Kidney epithelial cell (primary cell): Measurements from ENCODE around the gene HES7. TPM values are rescaled to one million over a fixed set of nuclear protein-coding genes. Genes with fewer than 3 reads are reported as not detected.

ENCODE experiments used
- DNase-seq: peaks from one replicate; pipeline ENCODE4 v3.0.0-alpha.2; 2010; ENCODE audit warnings: low read depth
- H3K27me3 ChIP-seq: 2 replicates; pipeline ENCODE4 v1.6.0; 2011; ENCODE audit warnings: low read length; ENCODE audit not compliant: control insufficient read depth, insufficient read depth
- H3K36me3 ChIP-seq: 2 replicates; pipeline ENCODE4 v1.5.1; 2011; ENCODE audit warnings: low read length; ENCODE audit not compliant: control insufficient read depth, insufficient read depth
- H3K4me3 ChIP-seq: 2 replicates; pipeline ENCODE4 v1.5.1; 2011; ENCODE audit warnings: low read depth, mild to moderate bottlenecking, control low read depth, low read length
- total RNA-seq: library from RNA; depleted of rRNA; stranded (reverse); fragments of >200 nt; gene quantifications from 2 replicates; pipeline ENCODE4 v1.2.3, GENCODE V29; 2015
- TF ChIP-seq, protein P1 (sequence below): IDR thresholded peaks from 2 replicates; pipeline ENCODE4 v1.5.1; 2011; ENCODE audit warnings: mild to moderate bottlenecking, moderate library complexity, low read length, control low read depth, inconsistent platforms; ENCODE audit not compliant: insufficient read depth, poor library complexity, severe bottlenecking

HES7 gene
- total RNA-seq, 1 donor from 2014 or later = not detected

- H3K36me3 ChIP-seq = peaks cover 3% of the 10 kb centered on the region
- DNase-seq = no peak
- H3K27me3 ChIP-seq = no peaks in the 10 kb centered on the region
- H3K4me3 ChIP-seq = no peak overlapping the region
- TF ChIP-seq, protein P1, sequence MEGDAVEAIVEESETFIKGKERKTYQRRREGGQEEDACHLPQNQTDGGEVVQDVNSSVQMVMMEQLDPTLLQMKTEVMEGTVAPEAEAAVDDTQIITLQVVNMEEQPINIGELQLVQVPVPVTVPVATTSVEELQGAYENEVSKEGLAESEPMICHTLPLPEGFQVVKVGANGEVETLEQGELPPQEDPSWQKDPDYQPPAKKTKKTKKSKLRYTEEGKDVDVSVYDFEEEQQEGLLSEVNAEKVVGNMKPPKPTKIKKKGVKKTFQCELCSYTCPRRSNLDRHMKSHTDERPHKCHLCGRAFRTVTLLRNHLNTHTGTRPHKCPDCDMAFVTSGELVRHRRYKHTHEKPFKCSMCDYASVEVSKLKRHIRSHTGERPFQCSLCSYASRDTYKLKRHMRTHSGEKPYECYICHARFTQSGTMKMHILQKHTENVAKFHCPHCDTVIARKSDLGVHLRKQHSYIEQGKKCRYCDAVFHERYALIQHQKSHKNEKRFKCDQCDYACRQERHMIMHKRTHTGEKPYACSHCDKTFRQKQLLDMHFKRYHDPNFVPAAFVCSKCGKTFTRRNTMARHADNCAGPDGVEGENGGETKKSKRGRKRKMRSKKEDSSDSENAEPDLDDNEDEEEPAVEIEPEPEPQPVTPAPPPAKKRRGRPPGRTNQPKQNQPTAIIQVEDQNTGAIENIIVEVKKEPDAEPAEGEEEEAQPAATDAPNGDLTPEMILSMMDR = no peak
Observed at GRCh38 chr17:8160741-8161221, 36.9 kb upstream of the HES7 start.

DNA sequence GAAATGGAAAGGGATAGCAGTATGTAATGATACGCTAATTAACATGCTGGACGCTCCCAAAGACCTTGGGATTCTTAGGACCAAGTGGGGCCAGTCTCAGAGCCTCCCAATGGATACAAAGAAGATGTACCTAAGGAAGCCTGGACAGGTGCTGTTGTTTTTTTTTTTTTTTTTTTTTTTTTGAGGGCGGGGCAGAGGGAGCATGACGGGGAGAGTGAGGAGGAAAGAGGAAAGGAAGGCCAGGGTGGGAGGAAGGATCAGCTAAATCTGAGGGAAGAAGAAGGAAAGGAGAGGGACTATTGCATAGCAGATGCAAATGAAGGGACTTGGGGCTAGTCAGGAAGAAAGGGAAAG is 36.3 kb upstream of the HES7 start:
- DNase-seq = no peak
- TF ChIP-seq, protein P1 = no peak
- no peaks in the 10 kb centered on the region for H3K27me3 ChIP-seq
- H3K4me3 ChIP-seq = no peak overlapping the region
- H3K36me3 ChIP-seq = peaks cover 3% of the 10 kb centered on the region

- no peak overlapping the region for H3K4me3 ChIP-seq
- H3K36me3 ChIP-seq = peaks cover 3% of the 10 kb centered on the region
- DNase-seq = no peak
- TF ChIP-seq, protein P1 = no peak
- H3K27me3 ChIP-seq = no peaks in the 10 kb centered on the region
Observed at GRCh38 chr17:8159459-8160223, 35.7 kb upstream of the HES7 start.

DNA sequence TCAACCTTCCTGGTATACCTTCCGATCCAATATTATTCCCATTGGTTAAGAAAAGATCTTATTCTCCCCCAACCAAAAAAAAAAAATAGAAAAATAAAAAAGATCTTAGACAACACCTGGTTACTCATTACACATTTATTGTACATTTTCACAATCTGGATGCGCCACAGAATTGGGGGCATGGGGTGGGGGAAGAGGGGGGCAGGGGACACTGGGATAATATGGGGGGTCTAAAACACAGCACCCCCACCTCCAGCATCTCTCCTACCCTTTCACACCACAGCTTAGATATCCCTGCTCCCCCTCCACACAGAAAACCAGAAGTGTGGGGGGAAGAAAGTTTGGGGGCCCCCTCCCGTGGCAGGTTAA is 35.1 kb upstream of the HES7 start:
- Histone ChIP-seq H3K27me3 (no peaks in the 10 kb centered on the region), H3K4me3 (no peak overlapping the region), H3K36me3 (peaks cover 3% of the 10 kb centered on the region)
- TF ChIP-seq, protein P1 = no peak
- DNase-seq = no peak

DNA sequence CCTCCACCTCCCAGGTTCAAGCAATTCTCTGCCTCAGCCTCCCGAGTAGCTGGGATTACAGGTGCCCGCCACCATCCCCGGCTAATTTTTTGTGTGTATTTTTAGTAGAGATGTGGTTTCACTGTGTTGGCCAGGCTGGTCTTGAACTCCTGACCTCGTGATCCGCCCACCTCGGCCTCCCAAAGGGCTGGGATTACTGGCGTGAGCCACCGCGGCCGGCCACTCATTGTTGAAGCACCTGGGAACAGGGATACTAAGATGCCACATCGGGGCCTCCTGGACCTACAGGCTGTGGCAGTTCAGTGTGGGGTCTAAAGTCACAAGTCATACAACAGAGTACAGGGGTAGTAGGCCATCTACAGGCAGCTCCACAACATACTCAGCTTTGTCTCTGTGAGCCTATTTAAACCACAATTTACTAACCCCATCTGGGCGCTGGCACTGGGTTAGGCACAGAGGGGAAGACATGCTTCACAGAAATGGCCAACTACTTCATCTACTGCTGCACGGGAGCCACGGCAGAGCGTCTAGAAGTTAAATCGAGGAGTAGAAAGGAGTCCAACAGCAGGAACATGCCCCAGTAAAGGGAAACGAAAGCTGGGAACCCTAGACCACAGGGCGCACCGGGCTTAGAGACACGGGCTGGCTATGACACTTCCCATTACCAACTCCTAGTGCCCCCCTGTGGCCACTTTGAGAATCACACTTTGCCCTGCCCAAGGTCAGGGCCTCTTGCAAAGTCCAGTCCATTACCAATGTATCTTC is 34.5 kb upstream of the HES7 start:
- Histone ChIP-seq H3K4me3 (no peak overlapping the region), H3K36me3 (peaks cover 3% of the 10 kb centered on the region), H3K27me3 (no peaks in the 10 kb centered on the region)
- TF ChIP-seq, protein P1 = peak; percentile 83
- no peak for DNase-seq
